Neural cell (in vitro differentiated cells): ENCODE data around the gene PDE3A.

Experiments used
- EP300 ChIP-seq: fragments of 450-650 bp; conservative IDR thresholded peaks from 2 replicates; pipeline ENCODE4 v1.6.1; 2014; ENCODE audit warnings: antibody characterized with exemption, mild to moderate bottlenecking, moderate library complexity; ENCODE audit not compliant: poor library complexity, severe bottlenecking
- EZH2 ChIP-seq: fragments of 200-600, 300-800 bp; shearing (Covaris generic), sonication (generic); IDR thresholded peaks from 2 replicates; pipeline ENCODE4 v1.6.1; 2014; ENCODE audit warnings: antibody characterized with exemption, low read length, borderline replicate concordance, mild to moderate bottlenecking; ENCODE audit not compliant: insufficient read depth, poor library complexity, severe bottlenecking
- POLR2AphosphoS5 ChIP-seq: IDR thresholded peaks from 2 replicates; pipeline ENCODE4 v1.6.1; 2012
- RAD21 ChIP-seq: fragments of 450-650 bp; conservative IDR thresholded peaks from 2 replicates; pipeline ENCODE4 v1.6.1; 2014; ENCODE audit warnings: antibody characterized with exemption, mild to moderate bottlenecking, moderate library complexity
- TAF1 ChIP-seq: IDR thresholded peaks from 2 replicates; pipeline ENCODE4 v1.6.1; 2012; ENCODE audit warnings: low read depth
- TF ChIP-seq, protein P1 (sequence below): fragments of 450-650 bp; IDR thresholded peaks from 2 replicates; pipeline ENCODE4 v1.5.1; 2014; ENCODE audit warnings: antibody characterized with exemption, mild to moderate bottlenecking, moderate library complexity; ENCODE audit not compliant: poor library complexity, severe bottlenecking

- TF ChIP-seq EP300 (no peak), EZH2 (no peak), POLR2AphosphoS5 (no peak), TAF1 (no peak), RAD21 (no peak)
- TF ChIP-seq, protein P1, sequence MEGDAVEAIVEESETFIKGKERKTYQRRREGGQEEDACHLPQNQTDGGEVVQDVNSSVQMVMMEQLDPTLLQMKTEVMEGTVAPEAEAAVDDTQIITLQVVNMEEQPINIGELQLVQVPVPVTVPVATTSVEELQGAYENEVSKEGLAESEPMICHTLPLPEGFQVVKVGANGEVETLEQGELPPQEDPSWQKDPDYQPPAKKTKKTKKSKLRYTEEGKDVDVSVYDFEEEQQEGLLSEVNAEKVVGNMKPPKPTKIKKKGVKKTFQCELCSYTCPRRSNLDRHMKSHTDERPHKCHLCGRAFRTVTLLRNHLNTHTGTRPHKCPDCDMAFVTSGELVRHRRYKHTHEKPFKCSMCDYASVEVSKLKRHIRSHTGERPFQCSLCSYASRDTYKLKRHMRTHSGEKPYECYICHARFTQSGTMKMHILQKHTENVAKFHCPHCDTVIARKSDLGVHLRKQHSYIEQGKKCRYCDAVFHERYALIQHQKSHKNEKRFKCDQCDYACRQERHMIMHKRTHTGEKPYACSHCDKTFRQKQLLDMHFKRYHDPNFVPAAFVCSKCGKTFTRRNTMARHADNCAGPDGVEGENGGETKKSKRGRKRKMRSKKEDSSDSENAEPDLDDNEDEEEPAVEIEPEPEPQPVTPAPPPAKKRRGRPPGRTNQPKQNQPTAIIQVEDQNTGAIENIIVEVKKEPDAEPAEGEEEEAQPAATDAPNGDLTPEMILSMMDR: no peak
Observed at GRCh38 chr12:20557096-20557495, 188.8 kb downstream of the PDE3A start.
